BLaER1 (cell line): ENCODE data around the gene CORO6.

ENCODE experiments used
- H3K27ac ChIP-seq: shearing (Covaris generic); formaldehyde crosslinking; 2 replicates; pipeline ENCODE4 v1.8.1; 2022
- H3K27me3 ChIP-seq: shearing (Covaris generic); formaldehyde crosslinking; 2 replicates; pipeline ENCODE4 v1.8.1; 2022
- H3K36me3 ChIP-seq: shearing (Covaris generic); formaldehyde crosslinking; 2 replicates; pipeline ENCODE4 v1.8.1; 2022
- H3K4me1 ChIP-seq: shearing (Covaris generic); formaldehyde crosslinking; 2 replicates; pipeline ENCODE4 v1.8.1; 2022
- H3K4me2 ChIP-seq: shearing (Covaris generic); formaldehyde crosslinking; 2 replicates; pipeline ENCODE4 v1.8.1; 2022
- H3K4me3 ChIP-seq: shearing (Covaris generic); formaldehyde crosslinking; 2 replicates; pipeline ENCODE4 v1.8.1; 2022
- H3K9ac ChIP-seq: shearing (Covaris generic); formaldehyde crosslinking; 2 replicates; pipeline ENCODE4 v1.8.1; 2022
- H3K9me3 ChIP-seq: shearing (Covaris generic); formaldehyde crosslinking; 2 replicates; pipeline ENCODE4 v1.8.1; 2022
- H4K20me1 ChIP-seq: shearing (Covaris generic); formaldehyde crosslinking; 2 replicates; pipeline ENCODE4 v1.8.1; 2022
- Cebpa-rat ChIP-seq: shearing (Covaris generic); IDR thresholded peaks from 2 replicates; pipeline ENCODE4 v1.8.1; 2022

Gene CORO6

DNA sequence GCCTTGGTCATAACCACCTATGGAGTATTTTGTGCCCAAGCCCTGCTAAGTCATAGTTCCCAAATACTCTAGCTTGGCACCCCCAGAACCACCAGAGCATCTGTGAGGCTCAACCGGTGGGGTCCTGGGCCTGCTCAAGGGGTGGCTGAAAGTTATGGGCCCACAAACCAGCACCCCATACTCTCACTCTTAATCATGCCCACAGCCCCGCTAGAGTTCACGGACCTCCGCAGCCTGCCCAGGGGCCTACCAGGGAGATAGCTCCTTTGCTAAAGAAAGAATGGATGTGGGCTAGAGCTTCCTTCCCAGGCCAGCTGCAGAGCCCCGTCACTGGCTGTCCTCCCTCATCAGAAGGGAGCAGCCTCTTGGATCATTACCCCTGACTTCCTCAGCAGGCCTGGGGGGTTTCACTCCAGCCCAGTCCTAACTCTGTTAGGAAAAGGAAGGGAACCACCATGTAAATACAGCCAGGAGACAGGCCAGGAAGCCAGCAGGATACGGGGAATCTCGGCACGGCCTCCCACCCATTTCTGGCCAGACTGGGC, 34.6 kb downstream of the CORO6 start:
- H3K4me1 ChIP-seq, result peaks cover 81% of the 10 kb centered on the region
- TF ChIP-seq Cebpa-rat, result no peak
- peak overlapping the region; percentile 97 for H3K4me3 ChIP-seq
- peaks cover 9% of the 10 kb centered on the region for H3K36me3 ChIP-seq
- H3K4me2 ChIP-seq, result peak overlapping the region; percentile 99
- H4K20me1 ChIP-seq, result peaks cover 62% of the 10 kb centered on the region
- H3K27ac ChIP-seq, result peak overlapping the region; percentile 93
- no peaks in the 10 kb centered on the region for H3K27me3 ChIP-seq
- no peaks in the 10 kb centered on the region for H3K9me3 ChIP-seq
- H3K9ac ChIP-seq, result peak overlapping the region; percentile 95

- no peaks in the 10 kb centered on the region for H3K9me3 ChIP-seq
- H3K4me3 ChIP-seq, result peak overlapping the region; percentile 97
- TF ChIP-seq Cebpa-rat, result no peak
- peaks cover 83% of the 10 kb centered on the region for H3K4me1 ChIP-seq
- H3K27ac ChIP-seq, result peak overlapping the region; percentile 93
- H4K20me1 ChIP-seq, result peaks cover 67% of the 10 kb centered on the region
- peak overlapping the region; percentile 99 for H3K4me2 ChIP-seq
- no peaks in the 10 kb centered on the region for H3K27me3 ChIP-seq
- peak overlapping the region; percentile 95 for H3K9ac ChIP-seq
- peaks cover 14% of the 10 kb centered on the region for H3K36me3 ChIP-seq
These were observed 35.1 kb downstream of the CORO6 start for GRCh38 chr17:29587591-29587990.

GRCh38 chr17:29586676-29587469, 35.8 kb downstream of the CORO6 start:
- Histone ChIP-seq H3K4me1 (peaks cover 82% of the 10 kb centered on the region), H3K4me2 (peak overlapping the region; percentile 99), H3K9me3 (no peaks in the 10 kb centered on the region), H4K20me1 (peaks cover 74% of the 10 kb centered on the region), H3K36me3 (peaks cover 21% of the 10 kb centered on the region), H3K27me3 (no peaks in the 10 kb centered on the region), H3K27ac (peak overlapping the region; percentile 93), H3K9ac (peak overlapping the region; percentile 95), H3K4me3 (peak overlapping the region; percentile 97)
- no peak for TF ChIP-seq Cebpa-rat

- Histone ChIP-seq H3K4me3 (peak overlapping the region; percentile 51), H3K27ac (peak overlapping the region; percentile 81), H3K36me3 (peaks cover 36% of the 10 kb centered on the region), H3K9ac (peak overlapping the region; percentile 68), H3K4me2 (peak overlapping the region; percentile 99), H3K27me3 (no peaks in the 10 kb centered on the region), H3K9me3 (no peaks in the 10 kb centered on the region), H4K20me1 (peaks cover 89% of the 10 kb centered on the region), H3K4me1 (peaks cover 82% of the 10 kb centered on the region)
- TF ChIP-seq Cebpa-rat, result no peak
These were observed 37.5 kb downstream of the CORO6 start for GRCh38 chr17:29585080-29585751.

- peak overlapping the region; percentile 99 for H3K4me2 ChIP-seq
These were observed 38.1 kb downstream of the CORO6 start for GRCh38 chr17:29584452-29585079.

DNA sequence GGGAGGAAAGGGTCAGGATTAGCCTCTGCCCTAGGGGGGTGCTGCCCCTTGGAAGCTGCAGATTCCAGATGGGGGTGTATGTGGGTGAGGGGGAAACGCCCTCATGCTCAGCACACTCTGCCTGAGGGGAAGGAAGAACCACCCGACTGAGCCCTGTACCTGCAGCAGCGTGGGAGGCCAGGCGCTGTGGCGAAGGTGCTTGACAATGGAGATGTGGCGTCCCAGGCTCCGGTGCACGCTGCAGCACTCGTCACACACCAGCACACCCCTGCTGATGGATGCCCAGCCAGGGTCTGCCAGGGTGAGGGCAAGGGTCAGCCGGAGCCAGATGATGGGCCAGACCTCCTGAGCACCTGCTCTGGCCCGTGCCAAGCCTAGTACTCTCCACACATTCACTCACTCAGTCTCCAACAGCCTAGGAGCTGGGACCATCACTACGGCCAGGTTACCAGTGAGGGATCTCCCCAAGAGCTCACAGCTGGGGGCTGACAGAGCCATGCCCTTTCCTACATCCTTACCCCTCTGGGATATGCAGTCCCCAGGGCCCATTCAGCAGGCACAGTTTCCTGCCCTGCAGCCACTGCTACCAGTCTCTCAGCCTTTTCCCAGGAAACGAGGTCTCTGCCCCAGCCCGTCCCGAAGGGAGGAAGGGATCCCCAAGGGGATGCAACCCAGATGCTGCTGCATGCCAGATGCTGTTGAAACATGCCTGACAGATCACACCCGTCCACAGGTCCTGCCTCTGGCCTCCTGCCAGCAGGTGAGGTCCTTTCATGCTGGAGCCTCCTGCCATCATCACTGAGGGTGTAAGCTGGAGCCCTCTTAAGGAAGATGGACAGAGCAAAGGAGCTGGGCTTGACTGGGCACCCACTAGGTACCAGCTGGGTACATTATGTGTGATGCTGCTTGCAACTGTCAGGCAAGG, 39.1 kb downstream of the CORO6 start:
- H3K9ac ChIP-seq, result peak overlapping the region; percentile 18; the same call in 1 of the 2 replicates
- H3K4me3 ChIP-seq, result peak overlapping the region; percentile 51; the same call in 1 of the 2 replicates
- no peaks in the 10 kb centered on the region for H3K27me3 ChIP-seq
- no peaks in the 10 kb centered on the region for H3K9me3 ChIP-seq
- peak overlapping the region; percentile 99 for H3K4me2 ChIP-seq
- H3K27ac ChIP-seq, result peak overlapping the region; percentile 81
- H3K4me1 ChIP-seq, result peaks cover 80% of the 10 kb centered on the region
- H3K36me3 ChIP-seq, result peaks cover 52% of the 10 kb centered on the region
- no peak for TF ChIP-seq Cebpa-rat
- H4K20me1 ChIP-seq, result peaks cover 97% of the 10 kb centered on the region

More at GRCh38 chr17:29584452-29585079, 38.1 kb downstream of the CORO6 start:
- Histone ChIP-seq H3K9ac (peak overlapping the region; percentile 68), H3K36me3 (peaks cover 43% of the 10 kb centered on the region), H4K20me1 (peaks cover 95% of the 10 kb centered on the region), H3K4me3 (peak overlapping the region; percentile 51), H3K4me1 (peaks cover 80% of the 10 kb centered on the region), H3K27ac (peak overlapping the region; percentile 81), H3K27me3 (no peaks in the 10 kb centered on the region), H3K9me3 (no peaks in the 10 kb centered on the region)
- TF ChIP-seq Cebpa-rat, result no peak

- H4K20me1 ChIP-seq, result peaks cover 97% of the 10 kb centered on the region
- H3K9me3 ChIP-seq, result no peaks in the 10 kb centered on the region
- no peak overlapping the region for H3K4me2 ChIP-seq
- H3K27ac ChIP-seq, result peak overlapping the region; percentile 81; the same call in 1 of the 2 replicates
- H3K4me3 ChIP-seq, result no peak overlapping the region
- peaks cover 61% of the 10 kb centered on the region for H3K36me3 ChIP-seq
- H3K27me3 ChIP-seq, result no peaks in the 10 kb centered on the region
- TF ChIP-seq Cebpa-rat, result no peak
- H3K9ac ChIP-seq, result no peak overlapping the region
- peaks cover 77% of the 10 kb centered on the region for H3K4me1 ChIP-seq
These were observed 39.9 kb downstream of the CORO6 start for GRCh38 chr17:29582772-29583171.

- Histone ChIP-seq H3K4me1 (peaks cover 72% of the 10 kb centered on the region), H3K9me3 (no peaks in the 10 kb centered on the region), H4K20me1 (peaks cover 97% of the 10 kb centered on the region), H3K27ac (no peak overlapping the region; the same call in 1 of the 2 replicates), H3K4me2 (no peak overlapping the region), H3K27me3 (no peaks in the 10 kb centered on the region), H3K36me3 (peaks cover 65% of the 10 kb centered on the region), H3K9ac (no peak overlapping the region), H3K4me3 (no peak overlapping the region)
- TF ChIP-seq Cebpa-rat, result no peak
These were observed 40.4 kb downstream of the CORO6 start for GRCh38 chr17:29582254-29582765.
